Panc1 (cell line): ENCODE measurements around the gene CEP164.

ENCODE experiments used
- TF ChIP-seq, protein P1 (sequence below): fragments of 450-650 bp; IDR thresholded peaks from 2 replicates; pipeline ENCODE4 v1.5.1; 2017; ENCODE audit warnings: mild to moderate bottlenecking
- TF ChIP-seq, protein P2 (sequence below), 2 experiments: IDR thresholded peaks; 2 replicates each; pipeline ENCODE4 v1.6.1; 2011 to 2012; ENCODE audit warnings: low read depth in 2 of 2, control low read depth in 1 of 2, low read length in 1 of 2, mild to moderate bottlenecking in 1 of 2, moderate library complexity in 1 of 2; ENCODE audit not compliant: insufficient read depth in 1 of 2

DNA sequence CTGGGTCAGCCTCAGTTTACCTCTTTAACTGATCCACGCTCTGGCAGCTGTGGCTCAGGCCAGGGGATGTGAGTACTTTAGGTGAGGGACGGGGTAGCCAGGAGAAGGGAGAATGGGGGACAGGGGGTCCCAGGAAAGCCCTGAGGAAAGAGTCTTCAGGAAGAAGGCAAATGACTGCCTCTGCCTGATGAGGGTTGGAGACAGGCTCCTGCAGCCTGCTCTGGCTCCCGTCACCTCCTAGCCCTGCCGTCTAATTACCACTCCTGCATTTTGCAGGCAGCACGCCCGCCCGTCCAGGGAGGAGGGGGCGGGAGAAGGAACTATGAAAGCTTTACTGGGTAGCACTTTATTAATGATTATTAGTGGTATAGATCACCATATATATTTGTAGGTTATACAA is 116.6 kb downstream of the CEP164 start:
- TF ChIP-seq, protein P1, sequence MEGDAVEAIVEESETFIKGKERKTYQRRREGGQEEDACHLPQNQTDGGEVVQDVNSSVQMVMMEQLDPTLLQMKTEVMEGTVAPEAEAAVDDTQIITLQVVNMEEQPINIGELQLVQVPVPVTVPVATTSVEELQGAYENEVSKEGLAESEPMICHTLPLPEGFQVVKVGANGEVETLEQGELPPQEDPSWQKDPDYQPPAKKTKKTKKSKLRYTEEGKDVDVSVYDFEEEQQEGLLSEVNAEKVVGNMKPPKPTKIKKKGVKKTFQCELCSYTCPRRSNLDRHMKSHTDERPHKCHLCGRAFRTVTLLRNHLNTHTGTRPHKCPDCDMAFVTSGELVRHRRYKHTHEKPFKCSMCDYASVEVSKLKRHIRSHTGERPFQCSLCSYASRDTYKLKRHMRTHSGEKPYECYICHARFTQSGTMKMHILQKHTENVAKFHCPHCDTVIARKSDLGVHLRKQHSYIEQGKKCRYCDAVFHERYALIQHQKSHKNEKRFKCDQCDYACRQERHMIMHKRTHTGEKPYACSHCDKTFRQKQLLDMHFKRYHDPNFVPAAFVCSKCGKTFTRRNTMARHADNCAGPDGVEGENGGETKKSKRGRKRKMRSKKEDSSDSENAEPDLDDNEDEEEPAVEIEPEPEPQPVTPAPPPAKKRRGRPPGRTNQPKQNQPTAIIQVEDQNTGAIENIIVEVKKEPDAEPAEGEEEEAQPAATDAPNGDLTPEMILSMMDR, result no peak
- TF ChIP-seq, protein P2, sequence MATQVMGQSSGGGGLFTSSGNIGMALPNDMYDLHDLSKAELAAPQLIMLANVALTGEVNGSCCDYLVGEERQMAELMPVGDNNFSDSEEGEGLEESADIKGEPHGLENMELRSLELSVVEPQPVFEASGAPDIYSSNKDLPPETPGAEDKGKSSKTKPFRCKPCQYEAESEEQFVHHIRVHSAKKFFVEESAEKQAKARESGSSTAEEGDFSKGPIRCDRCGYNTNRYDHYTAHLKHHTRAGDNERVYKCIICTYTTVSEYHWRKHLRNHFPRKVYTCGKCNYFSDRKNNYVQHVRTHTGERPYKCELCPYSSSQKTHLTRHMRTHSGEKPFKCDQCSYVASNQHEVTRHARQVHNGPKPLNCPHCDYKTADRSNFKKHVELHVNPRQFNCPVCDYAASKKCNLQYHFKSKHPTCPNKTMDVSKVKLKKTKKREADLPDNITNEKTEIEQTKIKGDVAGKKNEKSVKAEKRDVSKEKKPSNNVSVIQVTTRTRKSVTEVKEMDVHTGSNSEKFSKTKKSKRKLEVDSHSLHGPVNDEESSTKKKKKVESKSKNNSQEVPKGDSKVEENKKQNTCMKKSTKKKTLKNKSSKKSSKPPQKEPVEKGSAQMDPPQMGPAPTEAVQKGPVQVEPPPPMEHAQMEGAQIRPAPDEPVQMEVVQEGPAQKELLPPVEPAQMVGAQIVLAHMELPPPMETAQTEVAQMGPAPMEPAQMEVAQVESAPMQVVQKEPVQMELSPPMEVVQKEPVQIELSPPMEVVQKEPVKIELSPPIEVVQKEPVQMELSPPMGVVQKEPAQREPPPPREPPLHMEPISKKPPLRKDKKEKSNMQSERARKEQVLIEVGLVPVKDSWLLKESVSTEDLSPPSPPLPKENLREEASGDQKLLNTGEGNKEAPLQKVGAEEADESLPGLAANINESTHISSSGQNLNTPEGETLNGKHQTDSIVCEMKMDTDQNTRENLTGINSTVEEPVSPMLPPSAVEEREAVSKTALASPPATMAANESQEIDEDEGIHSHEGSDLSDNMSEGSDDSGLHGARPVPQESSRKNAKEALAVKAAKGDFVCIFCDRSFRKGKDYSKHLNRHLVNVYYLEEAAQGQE (IDR thresholded peaks at IDR 0.05; ENCODE audit: insufficient read depth in 1 of 2, low read depth in 2 of 2, low read length in 1 of 2), result no peak
